Sigmoid colon (tissue), 3 donors: ENCODE results near the gene MCRS1.

Experiments
- POLR2A ChIP-seq, 2 donors: fragments of 450-650 bp; IDR thresholded peaks; one replicate each; pipeline ENCODE4 v1.6.1; 2016; ENCODE audit warnings: antibody characterized with exemption in 2 of 2, mild to moderate bottlenecking in 2 of 2, moderate library complexity in 2 of 2
- TF ChIP-seq, protein P1 (sequence below), 4 experiments: fragments of 450-650 bp in 3 of 4; fragments of 200-600 bp in 1 of 4; IDR thresholded peaks; one replicate each; pipeline ENCODE4 v1.5.1; 2016 to 2019; ENCODE audit warnings: antibody characterized with exemption in 4 of 4, mild to moderate bottlenecking in 3 of 4, moderate library complexity in 2 of 4

- TF ChIP-seq, protein P1, sequence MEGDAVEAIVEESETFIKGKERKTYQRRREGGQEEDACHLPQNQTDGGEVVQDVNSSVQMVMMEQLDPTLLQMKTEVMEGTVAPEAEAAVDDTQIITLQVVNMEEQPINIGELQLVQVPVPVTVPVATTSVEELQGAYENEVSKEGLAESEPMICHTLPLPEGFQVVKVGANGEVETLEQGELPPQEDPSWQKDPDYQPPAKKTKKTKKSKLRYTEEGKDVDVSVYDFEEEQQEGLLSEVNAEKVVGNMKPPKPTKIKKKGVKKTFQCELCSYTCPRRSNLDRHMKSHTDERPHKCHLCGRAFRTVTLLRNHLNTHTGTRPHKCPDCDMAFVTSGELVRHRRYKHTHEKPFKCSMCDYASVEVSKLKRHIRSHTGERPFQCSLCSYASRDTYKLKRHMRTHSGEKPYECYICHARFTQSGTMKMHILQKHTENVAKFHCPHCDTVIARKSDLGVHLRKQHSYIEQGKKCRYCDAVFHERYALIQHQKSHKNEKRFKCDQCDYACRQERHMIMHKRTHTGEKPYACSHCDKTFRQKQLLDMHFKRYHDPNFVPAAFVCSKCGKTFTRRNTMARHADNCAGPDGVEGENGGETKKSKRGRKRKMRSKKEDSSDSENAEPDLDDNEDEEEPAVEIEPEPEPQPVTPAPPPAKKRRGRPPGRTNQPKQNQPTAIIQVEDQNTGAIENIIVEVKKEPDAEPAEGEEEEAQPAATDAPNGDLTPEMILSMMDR (IDR thresholded peaks at IDR 0.05), result no peak
- no peak for TF ChIP-seq POLR2A (IDR thresholded peaks at IDR 0.05)
Measured at GRCh38 chr12:49555631-49556390, 12.1 kb downstream of the MCRS1 start.
